Spleen (tissue), 7 donors: ENCODE data around the gene MGMT.

ENCODE experiments used
- CTCF ChIP-seq, 11 experiments: fragments of 200-600 bp in 7 of 11; fragments of 450-650 bp in 4 of 11; sonication (generic) in 4 of 11; IDR thresholded peaks in 8 of 11; conservative IDR thresholded peaks in 3 of 11; 1 replicate in 7 of 11; 2 replicates in 4 of 11; pipeline versions ENCODE4 v1.4.0 to v1.8.0; 2016 to 2021; ENCODE audit warnings: antibody characterized with exemption in 11 of 11, inconsistent platforms in 4 of 11, mild to moderate bottlenecking in 1 of 11
- POLR2A ChIP-seq, 3 donors: fragments of 450-650 bp; IDR thresholded peaks; one replicate each; pipeline ENCODE4 v1.5.1; 2017; ENCODE audit warnings: antibody characterized with exemption in 3 of 3, mild to moderate bottlenecking in 1 of 3
- POLR2AphosphoS5 ChIP-seq, 3 donors: sonication (generic); formaldehyde crosslinking; IDR thresholded peaks; one replicate each; pipeline ENCODE4 v1.5.1; 2017; ENCODE audit warnings: antibody characterized with exemption in 3 of 3
- donor health status: DM: no; HTN: no; CAD: no; lungs with moderate emphysema.
- donor health status: DM: no; HTN: no; CAD: no.
- donor health status: DM: no; HTN: no; CAD: no.

GRCh38 chr10:129742742-129743550 is 275.9 kb downstream of the MGMT start:
- TF ChIP-seq CTCF (IDR thresholded peaks at IDR 0.05 in 8 of 11, conservative IDR thresholded peaks at IDR 0.05 in 3 of 11) (no peak), POLR2A (IDR thresholded peaks at IDR 0.05) (no peak), POLR2AphosphoS5 (IDR thresholded peaks at IDR 0.05) (no peak)
